SK-N-SH (cell line): ENCODE data around the gene FAM204A. TPM values are rescaled to one million over a fixed set of nuclear protein-coding genes. Genes with fewer than 3 reads are reported as not detected.

Source experiments
- CTCF ChIA-PET: fragments of 300-600, 350-600 bp; formaldehyde crosslinking; extraction: SDS; loops from one replicate; lab custom pipeline; 2021; lab: Yijun Ruan, JAX
- POLR2A ChIA-PET: fragments of 350-600 bp; sonication (Branson Sonifier 250); formaldehyde crosslinking; extraction: SDS; loops from one replicate; lab custom pipeline; 2020; ENCODE audit warnings: antibody characterized with exemption, inconsistent platforms; lab: Yijun Ruan, JAX
- DNase-seq: peaks from one replicate; pipeline ENCODE4 v3.0.0; 2012
- H2AFZ ChIP-seq: fragments of 200-600 bp; sonication (generic); 2 replicates; pipeline ENCODE4 v1.8.1; 2016; ENCODE audit warnings: antibody characterized with exemption, mild to moderate bottlenecking, low read depth
- H3F3A ChIP-seq: fragments of 200-600 bp; sonication (generic); replicated peaks from 2 replicates; pipeline ENCODE3; 2016; ENCODE audit warnings: antibody characterized with exemption, mild to moderate bottlenecking; ENCODE audit not compliant: insufficient read depth
- H3K27ac ChIP-seq, 2 experiments: fragments of 200-500 bp in 1 of 2; fragments of 200-600 bp in 1 of 2; sonication (Bioruptor generic) in 1 of 2; sonication (generic), shearing (Covaris generic) in 1 of 2; 2 replicates each; pipeline versions ENCODE4 v1.5.1 to v1.6.1; 2014 to 2016; ENCODE audit warnings: low read depth in 2 of 2, inconsistent platforms in 1 of 2, low read length in 1 of 2, mild to moderate bottlenecking in 1 of 2, mixed read lengths in 1 of 2
- H3K27me3 ChIP-seq: fragments of 200-600 bp; sonication (generic), shearing (Covaris generic); 2 replicates; pipeline ENCODE4 v1.6.1; 2016; ENCODE audit warnings: mixed run types; ENCODE audit not compliant: insufficient read depth
- H3K36me3 ChIP-seq, 2 experiments: fragments of 200-500 bp in 1 of 2; fragments of 200-600 bp in 1 of 2; sonication (Bioruptor generic) in 1 of 2; sonication (generic) in 1 of 2; replicated peaks in 1 of 2; 2 replicates each; pipeline versions ENCODE3 to v1.5.1; 2014 to 2016; ENCODE audit warnings: low read length in 1 of 2, mild to moderate bottlenecking in 1 of 2; ENCODE audit not compliant: insufficient read depth in 2 of 2, control insufficient read depth in 1 of 2
- H3K4me1 ChIP-seq, 2 experiments: fragments of 200-500 bp in 1 of 2; fragments of 200-600 bp in 1 of 2; sonication (Bioruptor generic) in 1 of 2; sonication (generic), shearing (Covaris generic) in 1 of 2; 2 replicates each; pipeline versions ENCODE4 v1.5.1 to v1.6.1; 2014 to 2016; ENCODE audit warnings: low read depth in 1 of 2, low read length in 1 of 2, mixed run types in 1 of 2; ENCODE audit not compliant: insufficient read depth in 2 of 2, control insufficient read depth in 1 of 2
- H3K4me2 ChIP-seq: fragments of 200-600 bp; sonication (generic), shearing (Covaris generic); 2 replicates; pipeline ENCODE4 v1.6.1; 2017; ENCODE audit warnings: mixed run types
- H3K4me3 ChIP-seq, 2 experiments: fragments of 200-500 bp in 1 of 2; fragments of 200-600 bp in 1 of 2; sonication (Bioruptor generic) in 1 of 2; sonication (generic), shearing (Covaris generic) in 1 of 2; 2 replicates each; pipeline versions ENCODE4 v1.5.1 to v1.8.1; 2014 to 2016; ENCODE audit warnings: low read depth in 2 of 2, inconsistent platforms in 1 of 2, low read length in 1 of 2, mild to moderate bottlenecking in 1 of 2, mixed read lengths in 1 of 2, moderate library complexity in 1 of 2
- H3K79me2 ChIP-seq: fragments of 200-600 bp; sonication (generic); 2 replicates; pipeline ENCODE4 v1.8.1; 2017; ENCODE audit warnings: mild to moderate bottlenecking; ENCODE audit not compliant: insufficient read depth
- H3K9ac ChIP-seq: fragments of 200-600 bp; sonication (generic); 2 replicates; pipeline ENCODE4 v1.6.1; 2017; ENCODE audit warnings: mixed run types
- H3K9me2 ChIP-seq: fragments of 200-600 bp; sonication (generic); 2 replicates; pipeline ENCODE4 v1.6.1; 2017; ENCODE audit warnings: mixed run types
- H3K9me3 ChIP-seq: fragments of 200-600 bp; sonication (generic); 2 replicates; pipeline ENCODE4 v1.6.1; 2017; ENCODE audit warnings: mixed run types, mild to moderate bottlenecking, moderate library complexity
- H4K20me1 ChIP-seq: fragments of 200-600 bp; sonication (generic); 2 replicates; pipeline ENCODE4 v1.6.1; 2017; ENCODE audit warnings: mild to moderate bottlenecking, mixed run types; ENCODE audit not compliant: insufficient read depth
- ELF1 ChIP-seq: IDR thresholded peaks from 2 replicates; pipeline ENCODE4 v1.4.0; 2012
- FOSL2 ChIP-seq: IDR thresholded peaks from 2 replicates; pipeline ENCODE4 v1.4.0; 2012; ENCODE audit warnings: low read depth, mild to moderate bottlenecking, moderate library complexity, borderline replicate concordance
- FOXJ3 ChIP-seq: sonication (generic); formaldehyde crosslinking; IDR thresholded peaks from 2 replicates; pipeline ENCODE4 v1.5.1; 2020; ENCODE audit warnings: mild to moderate bottlenecking, missing genetic modification reagents
- FOXM1 ChIP-seq: IDR thresholded peaks from 2 replicates; pipeline ENCODE4 v1.4.0; 2012; ENCODE audit warnings: low read depth, mild to moderate bottlenecking
- GABPA ChIP-seq: IDR thresholded peaks from 2 replicates; pipeline ENCODE4 v1.4.0; 2012; ENCODE audit warnings: low read depth, mild to moderate bottlenecking
- GATA2 ChIP-seq: sonication (generic); formaldehyde crosslinking; IDR thresholded peaks from 2 replicates; pipeline ENCODE4 v1.5.0; 2020; ENCODE audit warnings: mild to moderate bottlenecking, missing genetic modification reagents
- JUND ChIP-seq: IDR thresholded peaks from 2 replicates; pipeline ENCODE4 v1.4.0; 2012
- MEF2A ChIP-seq: IDR thresholded peaks from 2 replicates; pipeline ENCODE4 v1.4.0; 2012; ENCODE audit warnings: low read depth, borderline replicate concordance
- MXI1 ChIP-seq: IDR thresholded peaks from 2 replicates; pipeline ENCODE4 v1.6.1; 2012; ENCODE audit warnings: mild to moderate bottlenecking, low read depth, low read length, improper control_type of control experiment
- RCOR1 ChIP-seq: fragments of 150-350 bp; IDR thresholded peaks from 2 replicates; pipeline ENCODE4 v1.6.1; 2017; ENCODE audit warnings: antibody characterized with exemption, low read length
- REST ChIP-seq: IDR thresholded peaks from 2 replicates; pipeline ENCODE4 v1.6.1; 2012; ENCODE audit warnings: mild to moderate bottlenecking, low read depth, low read length, moderate library complexity
- RXRA ChIP-seq: IDR thresholded peaks from 2 replicates; pipeline ENCODE4 v1.4.0; 2012; ENCODE audit warnings: low read depth, mild to moderate bottlenecking, borderline replicate concordance
- SIN3A ChIP-seq: IDR thresholded peaks from 2 replicates; pipeline ENCODE4 v1.6.1; 2012; ENCODE audit warnings: low read depth, mild to moderate bottlenecking, low read length, moderate library complexity, borderline replicate concordance
- TAF1 ChIP-seq: IDR thresholded peaks from 2 replicates; pipeline ENCODE4 v1.6.1; 2012; ENCODE audit warnings: low read depth, mild to moderate bottlenecking, low read length, moderate library complexity, borderline replicate concordance
- TCF12 ChIP-seq: IDR thresholded peaks from 2 replicates; pipeline ENCODE4 v1.4.0; 2012
- TEAD4 ChIP-seq: IDR thresholded peaks from 2 replicates; pipeline ENCODE4 v1.4.0; 2012; ENCODE audit warnings: mild to moderate bottlenecking, borderline replicate concordance; ENCODE audit not compliant: insufficient read depth
- polyA plus RNA-seq, 3 experiments: library from polyadenylated mRNA; depleted of rRNA; stranded (reverse); fragments of >200 nt; gene quantifications; 2 replicates each; pipeline ENCODE4 v1.2.3, GENCODE V29; 2012
- TF ChIP-seq, protein P1 (sequence below): fragments of 200-600 bp; sonication (generic); IDR thresholded peaks from 2 replicates; pipeline ENCODE4 v1.6.1; 2017; ENCODE audit warnings: antibody characterized with exemption, mild to moderate bottlenecking, moderate library complexity
- TF ChIP-seq, protein P2 (sequence below): IDR thresholded peaks from 2 replicates; pipeline ENCODE4 v1.4.0; 2012; ENCODE audit warnings: low read depth
- TF ChIP-seq, protein P3 (sequence below): IDR thresholded peaks from 2 replicates; pipeline ENCODE4 v1.4.0; 2012; ENCODE audit warnings: low read depth, borderline replicate concordance

FAM204A gene
- polyA plus RNA-seq, 1 of the 3 experiments (the other 2 are of a cell fraction): 10.8 TPM

- Histone ChIP-seq H3K9me3 (no peaks in the 10 kb centered on the region), H3K4me3 (no peak overlapping the region), H3K9ac (no peak overlapping the region), H3K4me1 (no peaks in the 10 kb centered on the region; a peak in 1 of 4 replicates), H3K36me3 (no peaks in the 10 kb centered on the region), H3K4me2 (no peak overlapping the region), H4K20me1 (no peaks in the 10 kb centered on the region), H3K79me2 (no peaks in the 10 kb centered on the region), H3F3A (no peaks in the 10 kb centered on the region), H3K27me3 (no peaks in the 10 kb centered on the region), H3K9me2 (no peaks in the 10 kb centered on the region), H3K27ac (no peak overlapping the region), H2AFZ (no peak overlapping the region)
- POLR2A ChIA-PET: no interaction called here
- DNase-seq: no peak
- TF ChIP-seq GATA2: no peak
- no peak for TF ChIP-seq TAF1
- no peak for TF ChIP-seq JUND
- no peak for TF ChIP-seq REST
- TF ChIP-seq FOXM1: no peak
- no peak for TF ChIP-seq RXRA
- TF ChIP-seq FOSL2: no peak
- no peak for TF ChIP-seq TEAD4
- TF ChIP-seq, protein P1, sequence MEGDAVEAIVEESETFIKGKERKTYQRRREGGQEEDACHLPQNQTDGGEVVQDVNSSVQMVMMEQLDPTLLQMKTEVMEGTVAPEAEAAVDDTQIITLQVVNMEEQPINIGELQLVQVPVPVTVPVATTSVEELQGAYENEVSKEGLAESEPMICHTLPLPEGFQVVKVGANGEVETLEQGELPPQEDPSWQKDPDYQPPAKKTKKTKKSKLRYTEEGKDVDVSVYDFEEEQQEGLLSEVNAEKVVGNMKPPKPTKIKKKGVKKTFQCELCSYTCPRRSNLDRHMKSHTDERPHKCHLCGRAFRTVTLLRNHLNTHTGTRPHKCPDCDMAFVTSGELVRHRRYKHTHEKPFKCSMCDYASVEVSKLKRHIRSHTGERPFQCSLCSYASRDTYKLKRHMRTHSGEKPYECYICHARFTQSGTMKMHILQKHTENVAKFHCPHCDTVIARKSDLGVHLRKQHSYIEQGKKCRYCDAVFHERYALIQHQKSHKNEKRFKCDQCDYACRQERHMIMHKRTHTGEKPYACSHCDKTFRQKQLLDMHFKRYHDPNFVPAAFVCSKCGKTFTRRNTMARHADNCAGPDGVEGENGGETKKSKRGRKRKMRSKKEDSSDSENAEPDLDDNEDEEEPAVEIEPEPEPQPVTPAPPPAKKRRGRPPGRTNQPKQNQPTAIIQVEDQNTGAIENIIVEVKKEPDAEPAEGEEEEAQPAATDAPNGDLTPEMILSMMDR: no peak
- no peak for TF ChIP-seq GABPA
- no peak for TF ChIP-seq SIN3A
- no peak for TF ChIP-seq RCOR1
- TF ChIP-seq, protein P2, sequence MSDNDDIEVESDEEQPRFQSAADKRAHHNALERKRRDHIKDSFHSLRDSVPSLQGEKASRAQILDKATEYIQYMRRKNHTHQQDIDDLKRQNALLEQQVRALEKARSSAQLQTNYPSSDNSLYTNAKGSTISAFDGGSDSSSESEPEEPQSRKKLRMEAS: no peak
- no peak for TF ChIP-seq MXI1
- TF ChIP-seq FOXJ3: no peak
- no peak for TF ChIP-seq TCF12
- TF ChIP-seq MEF2A: no peak
- TF ChIP-seq, protein P3, sequence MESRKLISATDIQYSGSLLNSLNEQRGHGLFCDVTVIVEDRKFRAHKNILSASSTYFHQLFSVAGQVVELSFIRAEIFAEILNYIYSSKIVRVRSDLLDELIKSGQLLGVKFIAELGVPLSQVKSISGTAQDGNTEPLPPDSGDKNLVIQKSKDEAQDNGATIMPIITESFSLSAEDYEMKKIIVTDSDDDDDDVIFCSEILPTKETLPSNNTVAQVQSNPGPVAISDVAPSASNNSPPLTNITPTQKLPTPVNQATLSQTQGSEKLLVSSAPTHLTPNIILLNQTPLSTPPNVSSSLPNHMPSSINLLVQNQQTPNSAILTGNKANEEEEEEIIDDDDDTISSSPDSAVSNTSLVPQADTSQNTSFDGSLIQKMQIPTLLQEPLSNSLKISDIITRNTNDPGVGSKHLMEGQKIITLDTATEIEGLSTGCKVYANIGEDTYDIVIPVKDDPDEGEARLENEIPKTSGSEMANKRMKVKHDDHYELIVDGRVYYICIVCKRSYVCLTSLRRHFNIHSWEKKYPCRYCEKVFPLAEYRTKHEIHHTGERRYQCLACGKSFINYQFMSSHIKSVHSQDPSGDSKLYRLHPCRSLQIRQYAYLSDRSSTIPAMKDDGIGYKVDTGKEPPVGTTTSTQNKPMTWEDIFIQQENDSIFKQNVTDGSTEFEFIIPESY: no peak
- TF ChIP-seq ELF1: no peak
- CTCF ChIA-PET: interaction anchor here (1.1 to 1.3 kb wide), 3 partner anchors 726 to 1048 kb away, joined by 3 to 4 read pairs (median 3); no protein-coding TSS in a partner anchor
These were observed 77.9 kb downstream of the FAM204A start for GRCh38 chr10:118264252-118264651.
